GM21717 (cell line): ENCODE data around the gene SHROOM3.
A peak's percentile ranks its signal among the peaks of the same experiment; 100 is the strongest.

Experiments
- ATAC-seq: cut with Tn5 transposase; IDR thresholded peaks from one replicate; pipeline ENCODE4 v1.9.1; 2021; ENCODE audit warnings: mild to moderate bottlenecking, moderate library complexity; ENCODE audit not compliant: unreplicated experiment

SHROOM3 gene

GRCh38 chr4:76799140-76799539, 364.1 kb downstream of the SHROOM3 start:
- ATAC-seq = no peak

- no peak for ATAC-seq
Measured at GRCh38 chr4:76799718-76800117, 364.7 kb downstream of the SHROOM3 start.

GRCh38 chr4:76800902-76801301, 365.9 kb downstream of the SHROOM3 start:
- ATAC-seq = peak; percentile 58

- ATAC-seq = no peak
Measured at GRCh38 chr4:76801621-76802235, 366.7 kb downstream of the SHROOM3 start.

- ATAC-seq = no peak
Measured at GRCh38 chr4:76802236-76803021, 367.4 kb downstream of the SHROOM3 start.

GRCh38 chr4:76803522-76803921, 368.5 kb downstream of the SHROOM3 start:
- ATAC-seq = no peak

GRCh38 chr4:76804096-76804495, 369.1 kb downstream of the SHROOM3 start:
- ATAC-seq = no peak

GRCh38 chr4:76806346-76806745, 371.3 kb downstream of the SHROOM3 start:
- no peak for ATAC-seq

GRCh38 chr4:76806757-76807156, 371.7 kb downstream of the SHROOM3 start:
- no peak for ATAC-seq

- ATAC-seq = no peak
Measured at GRCh38 chr4:76809594-76810305, 374.7 kb downstream of the SHROOM3 start.

- ATAC-seq = no peak
Measured at GRCh38 chr4:76811604-76812412, 376.8 kb downstream of the SHROOM3 start.

- no peak for ATAC-seq
Measured at GRCh38 chr4:76813070-76813469, 378.0 kb downstream of the SHROOM3 start.

- no peak for ATAC-seq
Measured at GRCh38 chr4:76821641-76822040, 386.6 kb downstream of the SHROOM3 start.

- no peak for ATAC-seq
Measured at GRCh38 chr4:76822303-76822702, 387.3 kb downstream of the SHROOM3 start.

- no peak for ATAC-seq
Measured at GRCh38 chr4:76823495-76823894, 388.5 kb downstream of the SHROOM3 start.

- no peak for ATAC-seq
Measured at GRCh38 chr4:76830612-76830963, 395.6 kb downstream of the SHROOM3 start.

- ATAC-seq = no peak
Measured at GRCh38 chr4:76830964-76831703, 396.1 kb downstream of the SHROOM3 start.

GRCh38 chr4:76831711-76832373, 396.8 kb downstream of the SHROOM3 start:
- no peak for ATAC-seq
